GM18526 (cell line): ENCODE measurements around the gene ELSPBP1.

Experiments
- POLR2A ChIP-seq: IDR thresholded peaks from 3 replicates; pipeline ENCODE4 v1.6.1; 2011; ENCODE audit not compliant: insufficient read length; ENCODE audit errors: extremely low read depth

ELSPBP1 gene

GRCh38 chr19:48033604-48034003 is 39.2 kb downstream of the ELSPBP1 start:
- TF ChIP-seq POLR2A, result no peak

GRCh38 chr19:48036765-48037164 is 42.3 kb downstream of the ELSPBP1 start:
- no peak for TF ChIP-seq POLR2A

GRCh38 chr19:48041877-48042580 is 47.6 kb downstream of the ELSPBP1 start:
- TF ChIP-seq POLR2A, result no peak

- TF ChIP-seq POLR2A, result no peak
Measured at GRCh38 chr19:48043675-48044258, 49.3 kb downstream of the ELSPBP1 start, which contains the start of gene CABP5. Gene CABP5, minus strand, starts transcription at chr19:48044079. Its CDS starts 157 bp downstream, at chr19:48043922.

GRCh38 chr19:48044561-48044960 is 50.1 kb downstream of the ELSPBP1 start:
- no peak for TF ChIP-seq POLR2A

- TF ChIP-seq POLR2A, result no peak
Measured at GRCh38 chr19:48051335-48052033, 57.1 kb downstream of the ELSPBP1 start.

- TF ChIP-seq POLR2A, result no peak
Measured at GRCh38 chr19:48053076-48053475, 58.6 kb downstream of the ELSPBP1 start.

- TF ChIP-seq POLR2A, result no peak
Measured at GRCh38 chr19:48053856-48054255, 59.4 kb downstream of the ELSPBP1 start.

- TF ChIP-seq POLR2A, result no peak
Measured at GRCh38 chr19:48059331-48059730, 64.9 kb downstream of the ELSPBP1 start.

GRCh38 chr19:48060381-48060780 is 65.9 kb downstream of the ELSPBP1 start:
- TF ChIP-seq POLR2A, result no peak

- no peak for TF ChIP-seq POLR2A
Measured at GRCh38 chr19:48061401-48062344, 67.2 kb downstream of the ELSPBP1 start.

GRCh38 chr19:48064509-48064908 is 70.1 kb downstream of the ELSPBP1 start:
- TF ChIP-seq POLR2A, result no peak

GRCh38 chr19:48069435-48069834 is 75.0 kb downstream of the ELSPBP1 start:
- no peak for TF ChIP-seq POLR2A
